HL-60 (cell line): ENCODE data around the gene SNRNP70.
"Not testable (repeated sequence)": the region's sequence is repeated elsewhere in the genome, so short reads cannot be mapped to it uniquely, and the experiment has no call there.

Source experiments
- GABPA ChIP-seq: IDR thresholded peaks from 2 replicates; pipeline ENCODE4 v1.6.1; 2012; ENCODE audit warnings: low read depth
- POLR2AphosphoS5 ChIP-seq: IDR thresholded peaks from 2 replicates; pipeline ENCODE4 v1.6.1; 2012; ENCODE audit warnings: low read depth
- SPI1 ChIP-seq: IDR thresholded peaks from 2 replicates; pipeline ENCODE4 v1.6.1; 2012; ENCODE audit warnings: low read depth, mild to moderate bottlenecking, borderline replicate concordance
- TF ChIP-seq, protein P1 (sequence below): IDR thresholded peaks from one replicate; pipeline ENCODE4 v1.5.1; 2011; ENCODE audit warnings: low read length, control low read depth, inconsistent platforms; ENCODE audit not compliant: insufficient read depth
- TF ChIP-seq, protein P2 (sequence below): IDR thresholded peaks from 2 replicates; pipeline ENCODE4 v1.6.1; 2012; ENCODE audit warnings: low read depth; ENCODE audit not compliant: insufficient replicate concordance

DNA sequence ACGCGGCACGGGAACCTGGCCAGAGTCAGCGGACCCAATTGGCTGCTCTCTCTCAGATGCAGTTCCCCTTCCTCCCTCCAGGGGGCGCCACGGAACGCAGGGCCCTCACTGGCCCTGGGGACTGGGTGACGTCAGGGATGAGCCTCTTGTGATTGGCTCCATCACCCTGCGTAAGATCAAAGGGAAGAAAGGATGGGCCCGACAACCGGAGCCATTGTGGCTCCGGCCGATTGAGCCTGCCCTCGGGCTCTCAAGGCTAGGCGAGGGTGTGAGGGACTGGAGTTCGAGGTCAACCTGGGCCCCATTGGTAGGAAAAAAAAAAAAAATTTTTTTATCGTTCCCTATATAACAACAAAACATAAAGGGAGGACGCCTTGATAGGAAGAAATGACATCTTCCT lies 48.4 kb upstream of the SNRNP70 start, which contains the start of gene CGB1:
- TF ChIP-seq, protein P1, sequence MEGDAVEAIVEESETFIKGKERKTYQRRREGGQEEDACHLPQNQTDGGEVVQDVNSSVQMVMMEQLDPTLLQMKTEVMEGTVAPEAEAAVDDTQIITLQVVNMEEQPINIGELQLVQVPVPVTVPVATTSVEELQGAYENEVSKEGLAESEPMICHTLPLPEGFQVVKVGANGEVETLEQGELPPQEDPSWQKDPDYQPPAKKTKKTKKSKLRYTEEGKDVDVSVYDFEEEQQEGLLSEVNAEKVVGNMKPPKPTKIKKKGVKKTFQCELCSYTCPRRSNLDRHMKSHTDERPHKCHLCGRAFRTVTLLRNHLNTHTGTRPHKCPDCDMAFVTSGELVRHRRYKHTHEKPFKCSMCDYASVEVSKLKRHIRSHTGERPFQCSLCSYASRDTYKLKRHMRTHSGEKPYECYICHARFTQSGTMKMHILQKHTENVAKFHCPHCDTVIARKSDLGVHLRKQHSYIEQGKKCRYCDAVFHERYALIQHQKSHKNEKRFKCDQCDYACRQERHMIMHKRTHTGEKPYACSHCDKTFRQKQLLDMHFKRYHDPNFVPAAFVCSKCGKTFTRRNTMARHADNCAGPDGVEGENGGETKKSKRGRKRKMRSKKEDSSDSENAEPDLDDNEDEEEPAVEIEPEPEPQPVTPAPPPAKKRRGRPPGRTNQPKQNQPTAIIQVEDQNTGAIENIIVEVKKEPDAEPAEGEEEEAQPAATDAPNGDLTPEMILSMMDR = peak; percentile 49
- TF ChIP-seq POLR2AphosphoS5, GABPA: not testable (repeated sequence)
- TF ChIP-seq, protein P2, sequence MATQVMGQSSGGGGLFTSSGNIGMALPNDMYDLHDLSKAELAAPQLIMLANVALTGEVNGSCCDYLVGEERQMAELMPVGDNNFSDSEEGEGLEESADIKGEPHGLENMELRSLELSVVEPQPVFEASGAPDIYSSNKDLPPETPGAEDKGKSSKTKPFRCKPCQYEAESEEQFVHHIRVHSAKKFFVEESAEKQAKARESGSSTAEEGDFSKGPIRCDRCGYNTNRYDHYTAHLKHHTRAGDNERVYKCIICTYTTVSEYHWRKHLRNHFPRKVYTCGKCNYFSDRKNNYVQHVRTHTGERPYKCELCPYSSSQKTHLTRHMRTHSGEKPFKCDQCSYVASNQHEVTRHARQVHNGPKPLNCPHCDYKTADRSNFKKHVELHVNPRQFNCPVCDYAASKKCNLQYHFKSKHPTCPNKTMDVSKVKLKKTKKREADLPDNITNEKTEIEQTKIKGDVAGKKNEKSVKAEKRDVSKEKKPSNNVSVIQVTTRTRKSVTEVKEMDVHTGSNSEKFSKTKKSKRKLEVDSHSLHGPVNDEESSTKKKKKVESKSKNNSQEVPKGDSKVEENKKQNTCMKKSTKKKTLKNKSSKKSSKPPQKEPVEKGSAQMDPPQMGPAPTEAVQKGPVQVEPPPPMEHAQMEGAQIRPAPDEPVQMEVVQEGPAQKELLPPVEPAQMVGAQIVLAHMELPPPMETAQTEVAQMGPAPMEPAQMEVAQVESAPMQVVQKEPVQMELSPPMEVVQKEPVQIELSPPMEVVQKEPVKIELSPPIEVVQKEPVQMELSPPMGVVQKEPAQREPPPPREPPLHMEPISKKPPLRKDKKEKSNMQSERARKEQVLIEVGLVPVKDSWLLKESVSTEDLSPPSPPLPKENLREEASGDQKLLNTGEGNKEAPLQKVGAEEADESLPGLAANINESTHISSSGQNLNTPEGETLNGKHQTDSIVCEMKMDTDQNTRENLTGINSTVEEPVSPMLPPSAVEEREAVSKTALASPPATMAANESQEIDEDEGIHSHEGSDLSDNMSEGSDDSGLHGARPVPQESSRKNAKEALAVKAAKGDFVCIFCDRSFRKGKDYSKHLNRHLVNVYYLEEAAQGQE = not testable (repeated sequence)
- peak; percentile 16; the same call in 1 of the 2 replicates for TF ChIP-seq SPI1
